HL-60 (cell line): ENCODE data around the gene NFASC.

ENCODE experiments used
- DNase-seq, 2 experiments: peaks; one replicate each; pipeline ENCODE4 v3.0.0-alpha.2; 2010 to 2020; ENCODE audit warnings: low read depth in 1 of 2, low spot score in 1 of 2
- H3K27ac ChIP-seq: fragments of 250-450 bp; sonication (Bioruptor Pico); replicated peaks from 2 replicates; pipeline ENCODE4 v1.5.1; 2020; ENCODE audit warnings: mild to moderate bottlenecking, moderate library complexity
- H3K27me3 ChIP-seq: fragments of 250-450 bp; sonication (Bioruptor Pico); 2 replicates; pipeline ENCODE4 v1.5.1; 2021; ENCODE audit warnings: mild to moderate bottlenecking, moderate library complexity; ENCODE audit not compliant: insufficient read depth, poor library complexity, severe bottlenecking
- H3K4me3 ChIP-seq: replicated peaks from 2 replicates; pipeline ENCODE4 v1.5.1; 2011; ENCODE audit warnings: mild to moderate bottlenecking, control low read depth, low read length; ENCODE audit not compliant: insufficient read depth
- GABPA ChIP-seq: IDR thresholded peaks from 2 replicates; pipeline ENCODE4 v1.6.1; 2012; ENCODE audit warnings: low read depth
- POLR2AphosphoS5 ChIP-seq: IDR thresholded peaks from 2 replicates; pipeline ENCODE4 v1.6.1; 2012; ENCODE audit warnings: low read depth
- SPI1 ChIP-seq: IDR thresholded peaks from 2 replicates; pipeline ENCODE4 v1.6.1; 2012; ENCODE audit warnings: low read depth, mild to moderate bottlenecking, borderline replicate concordance
- TF ChIP-seq, protein P1 (sequence below): IDR thresholded peaks from 2 replicates; pipeline ENCODE4 v1.6.1; 2012; ENCODE audit warnings: low read depth; ENCODE audit not compliant: insufficient replicate concordance
- TF ChIP-seq, protein P2 (sequence below): IDR thresholded peaks from one replicate; pipeline ENCODE4 v1.5.1; 2011; ENCODE audit warnings: low read length, control low read depth, inconsistent platforms; ENCODE audit not compliant: insufficient read depth

Gene NFASC

DNA sequence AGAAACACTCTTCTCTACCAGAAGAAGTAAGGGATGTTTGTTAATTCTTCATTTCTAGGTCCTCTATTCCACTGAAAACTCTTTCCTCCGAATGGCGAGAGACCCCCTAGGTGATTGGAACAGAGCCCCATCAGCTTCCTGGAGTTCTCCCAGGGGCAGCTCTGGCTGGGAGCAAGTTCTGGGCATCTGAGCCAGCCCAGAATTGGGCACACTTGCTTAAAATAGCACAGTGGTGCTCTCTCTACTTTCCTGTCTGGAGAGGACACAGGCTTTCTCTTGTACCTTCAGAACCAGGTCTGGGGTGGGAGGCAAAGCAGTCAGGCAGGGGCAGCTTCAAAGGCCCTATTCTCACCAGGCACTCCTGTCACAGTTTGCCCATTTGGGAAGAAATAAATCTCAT is 89.2 kb downstream of the NFASC start:
- H3K4me3 ChIP-seq = no peak overlapping the region
- TF ChIP-seq, protein P1, sequence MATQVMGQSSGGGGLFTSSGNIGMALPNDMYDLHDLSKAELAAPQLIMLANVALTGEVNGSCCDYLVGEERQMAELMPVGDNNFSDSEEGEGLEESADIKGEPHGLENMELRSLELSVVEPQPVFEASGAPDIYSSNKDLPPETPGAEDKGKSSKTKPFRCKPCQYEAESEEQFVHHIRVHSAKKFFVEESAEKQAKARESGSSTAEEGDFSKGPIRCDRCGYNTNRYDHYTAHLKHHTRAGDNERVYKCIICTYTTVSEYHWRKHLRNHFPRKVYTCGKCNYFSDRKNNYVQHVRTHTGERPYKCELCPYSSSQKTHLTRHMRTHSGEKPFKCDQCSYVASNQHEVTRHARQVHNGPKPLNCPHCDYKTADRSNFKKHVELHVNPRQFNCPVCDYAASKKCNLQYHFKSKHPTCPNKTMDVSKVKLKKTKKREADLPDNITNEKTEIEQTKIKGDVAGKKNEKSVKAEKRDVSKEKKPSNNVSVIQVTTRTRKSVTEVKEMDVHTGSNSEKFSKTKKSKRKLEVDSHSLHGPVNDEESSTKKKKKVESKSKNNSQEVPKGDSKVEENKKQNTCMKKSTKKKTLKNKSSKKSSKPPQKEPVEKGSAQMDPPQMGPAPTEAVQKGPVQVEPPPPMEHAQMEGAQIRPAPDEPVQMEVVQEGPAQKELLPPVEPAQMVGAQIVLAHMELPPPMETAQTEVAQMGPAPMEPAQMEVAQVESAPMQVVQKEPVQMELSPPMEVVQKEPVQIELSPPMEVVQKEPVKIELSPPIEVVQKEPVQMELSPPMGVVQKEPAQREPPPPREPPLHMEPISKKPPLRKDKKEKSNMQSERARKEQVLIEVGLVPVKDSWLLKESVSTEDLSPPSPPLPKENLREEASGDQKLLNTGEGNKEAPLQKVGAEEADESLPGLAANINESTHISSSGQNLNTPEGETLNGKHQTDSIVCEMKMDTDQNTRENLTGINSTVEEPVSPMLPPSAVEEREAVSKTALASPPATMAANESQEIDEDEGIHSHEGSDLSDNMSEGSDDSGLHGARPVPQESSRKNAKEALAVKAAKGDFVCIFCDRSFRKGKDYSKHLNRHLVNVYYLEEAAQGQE = no peak
- no peak for TF ChIP-seq SPI1
- no peak for TF ChIP-seq GABPA
- no peak for TF ChIP-seq POLR2AphosphoS5
- TF ChIP-seq, protein P2, sequence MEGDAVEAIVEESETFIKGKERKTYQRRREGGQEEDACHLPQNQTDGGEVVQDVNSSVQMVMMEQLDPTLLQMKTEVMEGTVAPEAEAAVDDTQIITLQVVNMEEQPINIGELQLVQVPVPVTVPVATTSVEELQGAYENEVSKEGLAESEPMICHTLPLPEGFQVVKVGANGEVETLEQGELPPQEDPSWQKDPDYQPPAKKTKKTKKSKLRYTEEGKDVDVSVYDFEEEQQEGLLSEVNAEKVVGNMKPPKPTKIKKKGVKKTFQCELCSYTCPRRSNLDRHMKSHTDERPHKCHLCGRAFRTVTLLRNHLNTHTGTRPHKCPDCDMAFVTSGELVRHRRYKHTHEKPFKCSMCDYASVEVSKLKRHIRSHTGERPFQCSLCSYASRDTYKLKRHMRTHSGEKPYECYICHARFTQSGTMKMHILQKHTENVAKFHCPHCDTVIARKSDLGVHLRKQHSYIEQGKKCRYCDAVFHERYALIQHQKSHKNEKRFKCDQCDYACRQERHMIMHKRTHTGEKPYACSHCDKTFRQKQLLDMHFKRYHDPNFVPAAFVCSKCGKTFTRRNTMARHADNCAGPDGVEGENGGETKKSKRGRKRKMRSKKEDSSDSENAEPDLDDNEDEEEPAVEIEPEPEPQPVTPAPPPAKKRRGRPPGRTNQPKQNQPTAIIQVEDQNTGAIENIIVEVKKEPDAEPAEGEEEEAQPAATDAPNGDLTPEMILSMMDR = no peak
- peaks cover 10% of the 10 kb centered on the region for H3K27me3 ChIP-seq
- H3K27ac ChIP-seq = no peak overlapping the region
- no peak for DNase-seq

DNA sequence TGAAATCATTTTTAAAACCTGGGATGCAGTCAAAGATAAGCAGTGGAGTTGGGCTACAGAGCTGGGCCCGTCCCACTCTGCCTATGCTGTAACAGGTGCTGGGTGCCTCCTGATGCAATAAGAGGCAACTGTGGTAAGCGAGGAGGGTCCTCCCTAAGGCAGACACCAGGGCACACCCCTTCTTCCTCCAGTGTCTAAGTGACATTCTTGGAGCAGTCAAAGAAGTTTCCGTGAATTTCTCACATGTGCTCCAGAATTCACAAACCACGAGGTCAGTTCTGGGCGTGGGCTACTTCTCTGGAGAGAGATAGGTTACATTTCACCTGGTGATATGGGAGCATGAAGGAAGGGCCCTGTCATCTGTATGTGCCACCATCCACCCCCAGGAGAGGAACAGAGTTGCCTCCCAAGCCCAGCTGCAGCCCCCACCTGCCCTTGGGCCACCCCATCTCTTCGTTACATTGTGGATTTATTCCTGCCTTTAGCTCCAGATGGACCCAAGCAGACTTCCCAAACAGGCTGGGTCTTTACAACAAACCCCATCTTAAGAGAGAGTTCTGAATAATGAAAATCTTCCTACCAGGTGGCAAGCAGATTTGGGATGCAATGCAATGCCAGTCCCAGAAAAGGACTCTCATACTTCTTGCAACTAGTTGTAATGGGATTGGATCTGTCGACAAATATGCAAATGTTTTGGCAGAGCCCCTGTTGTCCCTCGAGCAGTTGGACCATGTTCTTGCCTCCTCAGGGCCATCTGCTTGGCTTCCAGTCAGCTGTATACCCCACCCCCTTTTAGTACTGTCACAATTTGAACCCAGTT is 89.9 kb downstream of the NFASC start:
- peaks cover 13% of the 10 kb centered on the region for H3K27me3 ChIP-seq
- H3K27ac ChIP-seq = no peak overlapping the region
- H3K4me3 ChIP-seq = no peak overlapping the region
- TF ChIP-seq SPI1 (no peak), POLR2AphosphoS5 (no peak), GABPA (no peak)
- TF ChIP-seq, protein P2 = no peak
- TF ChIP-seq, protein P1 = no peak
- DNase-seq = no peak

DNA sequence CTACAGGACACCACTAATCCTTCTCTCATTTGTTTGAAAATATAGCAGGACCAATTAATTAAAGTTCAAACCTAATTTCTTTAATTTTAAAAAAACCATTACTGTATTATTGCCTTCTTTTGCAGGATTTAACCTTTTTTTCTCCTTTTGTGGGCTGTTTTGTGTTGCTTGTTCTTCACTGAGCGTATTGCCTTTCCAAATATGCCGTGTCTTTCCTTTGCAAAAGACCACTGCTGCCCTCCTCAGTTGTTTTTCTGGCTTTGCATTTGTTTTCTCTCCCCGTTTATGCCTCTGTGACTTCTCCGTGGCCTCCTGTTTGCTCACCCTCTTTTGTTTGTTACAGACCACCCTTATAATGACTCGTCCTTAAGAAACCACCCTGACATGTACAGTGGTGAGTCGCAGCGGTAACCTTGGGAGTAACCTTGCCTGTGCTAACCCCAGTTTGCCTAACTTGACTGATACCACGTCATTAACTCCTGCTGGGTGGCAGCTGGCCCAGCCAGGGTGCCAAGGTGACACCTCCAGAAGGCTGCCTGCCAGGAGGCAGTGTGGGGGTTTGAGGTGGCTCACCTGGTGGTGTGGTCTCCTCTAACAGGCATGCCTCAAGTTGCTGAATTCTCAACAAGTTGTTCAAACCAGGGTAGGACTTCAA is 91.2 kb downstream of the NFASC start:
- no peak overlapping the region for H3K27ac ChIP-seq
- no peak for DNase-seq
- peaks cover 15% of the 10 kb centered on the region for H3K27me3 ChIP-seq
- TF ChIP-seq POLR2AphosphoS5 = no peak
- no peak overlapping the region for H3K4me3 ChIP-seq

DNA sequence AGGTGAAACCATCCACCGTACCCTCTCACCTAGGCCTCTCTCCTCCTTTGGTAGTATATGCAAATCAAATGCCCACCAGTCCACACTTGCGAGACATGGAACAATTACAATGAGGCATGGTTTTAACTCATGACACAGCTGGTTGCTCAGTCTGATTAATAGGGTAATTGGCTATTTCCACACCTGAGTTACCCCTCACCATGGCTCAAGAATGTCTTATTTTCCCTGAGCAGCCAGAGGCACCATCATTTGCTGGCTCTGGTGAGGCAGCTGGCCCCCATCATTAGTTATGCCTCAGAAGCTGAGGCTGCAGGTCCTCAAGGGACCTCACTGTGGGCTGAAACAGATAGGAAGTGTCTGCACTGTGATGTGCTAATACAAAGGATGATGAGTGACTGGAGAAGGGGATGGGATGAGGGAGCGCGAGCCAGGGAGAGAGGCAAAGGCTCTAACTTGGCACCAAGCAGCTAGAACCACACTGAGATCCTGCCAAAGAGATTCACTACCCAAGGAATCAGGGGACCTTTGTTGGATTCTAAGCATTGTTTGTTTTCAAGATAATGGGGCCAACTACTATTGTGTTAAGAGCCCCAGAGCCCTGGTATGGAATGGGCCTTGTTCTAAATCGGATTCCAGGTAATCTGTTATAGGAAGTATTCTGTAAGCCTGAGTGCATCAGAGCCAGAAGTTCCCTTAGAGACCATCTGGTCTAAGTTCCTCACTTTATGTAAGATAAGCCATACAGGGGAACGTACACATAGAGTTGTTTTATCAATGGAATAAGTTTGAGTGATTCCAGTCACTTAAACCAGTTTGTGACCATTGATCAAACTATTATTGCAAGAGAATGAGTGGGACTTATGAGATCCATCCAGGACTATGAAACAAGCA is 92.3 kb downstream of the NFASC start:
- no peak for DNase-seq
- no peak for TF ChIP-seq SPI1
- no peak for TF ChIP-seq GABPA
- TF ChIP-seq, protein P2 = no peak
- TF ChIP-seq, protein P1 = no peak
- TF ChIP-seq POLR2AphosphoS5 = no peak
- Histone ChIP-seq H3K27ac (no peak overlapping the region), H3K27me3 (peaks cover 15% of the 10 kb centered on the region), H3K4me3 (no peak overlapping the region)
